GM04503 (cell line): ENCODE data around the gene ALG1.
"Not testable (repeated sequence)": the region's sequence is repeated elsewhere in the genome, so short reads cannot be mapped to it uniquely, and the experiment has no call there.

ENCODE experiments used
- DNase-seq: peaks from one replicate; pipeline ENCODE4 v3.0.0-alpha.2; 2012; ENCODE audit warnings: low read depth

The ALG1 gene

DNA sequence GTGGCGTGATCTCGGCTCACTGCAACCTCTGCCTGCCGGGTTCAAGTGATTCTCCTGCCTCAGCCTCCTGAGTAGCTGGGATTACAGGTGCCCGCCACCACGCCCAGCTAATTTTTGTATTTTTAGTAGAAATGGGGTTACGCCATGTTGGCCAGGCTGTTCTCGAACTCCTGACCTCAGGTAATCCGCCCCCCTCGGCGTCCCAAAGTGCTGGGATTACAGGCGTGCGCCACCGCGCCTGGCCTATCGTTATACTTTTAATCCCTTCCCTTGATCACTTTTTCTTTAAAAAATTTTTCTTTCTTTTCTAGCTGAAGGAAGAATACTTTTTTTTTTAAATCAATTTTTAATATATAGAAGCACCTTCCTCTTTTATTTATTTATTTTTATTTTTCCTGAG is 2.1 kb downstream of the ALG1 start:
- DNase-seq: not testable (repeated sequence)

DNA sequence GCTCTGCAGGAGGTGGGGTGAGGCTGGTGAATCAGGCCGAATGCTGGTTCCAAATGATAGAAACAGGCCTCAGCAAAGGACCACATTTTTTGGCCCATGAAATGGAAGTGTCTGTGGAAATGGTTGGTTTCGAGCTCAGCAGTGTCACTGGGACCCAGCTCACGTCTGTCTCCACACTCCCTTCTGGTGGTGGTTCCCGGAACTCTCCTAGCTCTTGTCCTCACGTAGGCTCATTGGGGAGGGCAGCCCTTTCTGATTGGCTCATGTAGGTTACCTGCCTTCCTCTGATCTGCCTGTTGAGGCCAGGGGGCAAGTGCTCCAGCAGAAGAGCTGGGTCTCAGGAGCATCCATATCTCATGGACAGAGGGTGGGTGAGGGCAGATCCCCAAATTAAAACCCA is 4.0 kb downstream of the ALG1 start:
- no peak for DNase-seq

DNA sequence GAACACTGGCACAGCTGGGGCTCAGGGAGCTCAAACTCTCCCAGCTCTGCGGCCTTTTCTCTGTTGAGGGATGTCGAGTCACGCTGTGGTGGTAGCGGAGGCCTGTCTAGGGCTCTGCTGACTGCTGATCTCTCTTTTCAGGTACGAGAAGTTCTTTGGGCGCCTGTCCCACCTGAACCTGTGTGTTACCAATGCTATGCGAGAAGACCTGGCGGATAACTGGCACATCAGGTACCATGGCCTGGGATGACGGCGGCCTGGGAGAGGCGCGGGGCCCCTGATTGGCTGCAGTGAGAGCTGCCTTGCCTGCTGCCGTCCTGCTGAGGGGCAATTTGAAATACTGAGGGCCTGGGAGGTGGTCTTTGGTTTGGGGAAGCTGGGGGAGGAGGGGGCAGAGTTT is 5.7 kb downstream of the ALG1 start:
- DNase-seq: no peak

DNA sequence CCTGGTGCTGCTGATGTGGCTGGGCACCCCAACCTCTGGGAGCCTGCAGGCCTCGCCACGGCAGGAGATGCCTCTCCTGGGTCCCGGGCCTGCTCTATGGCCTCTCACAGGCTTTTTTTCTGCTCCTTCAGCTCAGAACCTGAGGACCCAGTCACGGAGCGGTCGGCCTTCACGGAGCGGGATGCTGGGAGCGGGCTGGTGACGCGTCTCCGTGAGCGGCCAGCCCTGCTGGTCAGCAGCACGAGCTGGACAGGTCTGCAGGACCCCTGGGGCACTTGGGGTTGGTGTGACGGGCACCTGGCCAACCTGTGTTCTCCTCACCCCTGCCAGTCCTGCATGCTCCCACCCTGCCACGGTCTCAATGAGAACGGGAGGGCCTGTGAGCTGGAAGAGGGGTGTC is 7.0 kb downstream of the ALG1 start:
- DNase-seq: no peak

DNA sequence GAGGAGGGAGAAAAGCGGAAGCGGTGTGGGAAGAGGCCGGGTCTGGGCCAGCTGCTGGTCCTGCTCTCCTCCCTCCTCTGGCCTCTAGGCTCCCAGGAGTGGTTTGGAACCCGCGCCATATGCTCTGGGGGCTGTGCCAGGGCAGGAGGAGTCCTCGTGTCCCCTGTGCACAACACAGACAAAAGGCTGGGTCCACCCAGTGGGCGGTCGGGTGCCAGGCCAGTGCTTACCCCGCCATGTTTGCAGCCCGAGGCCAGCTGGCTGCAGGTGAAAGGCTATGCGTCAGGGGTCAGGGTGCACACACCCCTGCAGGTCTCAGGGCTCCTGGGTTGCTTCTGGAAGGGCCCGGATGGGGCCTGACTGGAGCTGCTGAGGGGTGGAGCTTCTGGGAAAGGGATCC is 8.8 kb downstream of the ALG1 start:
- DNase-seq: not testable (repeated sequence)

DNA sequence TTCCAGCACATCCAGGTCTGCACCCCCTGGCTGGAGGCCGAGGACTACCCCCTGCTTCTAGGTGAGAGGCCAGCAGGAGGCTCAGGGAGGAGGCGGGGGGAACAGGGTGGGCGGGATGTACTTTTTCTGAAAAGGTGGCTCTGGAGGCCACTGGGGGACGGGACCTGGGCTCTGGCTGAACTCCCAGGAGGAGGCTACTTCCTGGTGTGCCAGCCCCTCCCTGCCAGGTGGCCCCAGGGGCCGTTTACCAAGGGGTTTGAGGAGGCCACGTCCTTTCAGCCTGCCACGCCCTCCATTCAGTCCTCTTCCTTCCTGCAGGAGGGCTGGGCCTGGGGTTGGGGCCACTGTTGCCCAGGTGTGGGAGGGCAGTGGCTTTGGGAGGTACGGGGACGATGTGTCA is 9.4 kb downstream of the ALG1 start:
- DNase-seq: not testable (repeated sequence)

DNA sequence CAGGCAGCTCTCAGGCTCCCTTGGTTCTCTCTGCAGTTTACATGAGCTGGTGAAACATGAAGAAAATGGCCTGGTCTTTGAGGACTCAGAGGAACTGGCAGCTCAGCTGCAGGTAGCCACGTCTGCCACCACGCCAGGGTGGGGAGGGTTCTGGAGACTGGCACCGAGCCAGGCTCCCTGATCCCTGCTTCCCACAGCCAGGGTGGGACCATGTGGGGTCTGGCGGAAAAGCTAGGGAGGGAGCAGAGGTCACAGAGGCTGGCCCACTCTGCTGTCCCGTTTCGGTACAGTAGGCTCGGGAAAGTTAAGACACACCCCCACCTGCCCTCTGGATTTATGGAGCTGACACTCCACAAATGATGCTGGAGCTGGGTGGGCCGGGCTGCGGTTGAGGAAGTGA is 12.0 kb downstream of the ALG1 start:
- not testable (repeated sequence) for DNase-seq

DNA sequence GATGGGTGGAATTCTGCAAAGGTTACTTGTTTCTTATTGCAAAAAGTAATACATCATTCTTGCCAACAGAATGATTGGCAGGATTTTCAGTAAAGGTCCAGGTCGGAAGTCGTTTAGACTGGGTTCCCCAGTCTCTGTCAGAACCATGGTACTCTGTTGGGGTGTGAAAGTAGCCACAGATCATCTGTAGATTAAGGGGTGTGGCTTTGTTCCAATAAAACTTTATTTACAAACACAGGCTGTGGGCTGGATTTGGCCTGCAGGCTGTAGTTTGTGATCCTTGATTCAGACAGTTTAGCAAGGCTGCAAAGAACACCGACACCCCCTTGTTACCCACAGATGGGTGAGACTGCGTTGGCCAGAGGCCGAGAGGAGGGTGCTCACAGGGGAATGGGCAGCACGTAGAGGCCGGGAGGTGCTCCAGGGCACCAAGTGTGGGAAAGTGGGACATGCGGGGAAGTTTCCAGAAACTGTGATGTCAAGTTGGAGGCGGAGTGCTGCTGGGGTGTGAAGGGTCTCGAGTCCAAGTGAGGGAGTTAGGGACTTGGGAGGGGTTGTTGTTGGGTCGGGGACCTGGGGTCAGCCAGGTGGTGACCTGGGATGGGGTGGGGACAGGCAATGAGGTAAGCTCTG is 12.6 kb downstream of the ALG1 start:
- DNase-seq: not testable (repeated sequence)

DNA sequence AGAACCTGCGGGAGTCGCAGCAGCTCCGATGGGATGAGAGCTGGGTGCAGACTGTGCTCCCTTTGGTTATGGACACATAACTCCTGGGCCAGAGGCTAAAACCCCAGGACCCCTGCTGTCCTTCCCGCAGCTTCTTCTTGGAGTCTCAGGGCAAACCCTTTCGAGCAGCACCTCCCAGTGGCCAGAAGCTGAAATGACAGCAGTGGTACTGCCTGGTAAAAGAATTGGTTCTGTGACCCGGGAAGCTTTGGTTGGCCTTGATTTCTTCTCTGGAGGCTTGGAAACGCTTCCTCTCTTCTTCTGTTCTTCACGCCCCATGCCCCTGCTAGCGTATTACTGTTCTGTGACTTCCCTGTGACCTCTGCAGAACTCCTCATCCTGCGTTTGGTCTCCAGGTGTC is 13.2 kb downstream of the ALG1 start:
- DNase-seq: not testable (repeated sequence)

DNA sequence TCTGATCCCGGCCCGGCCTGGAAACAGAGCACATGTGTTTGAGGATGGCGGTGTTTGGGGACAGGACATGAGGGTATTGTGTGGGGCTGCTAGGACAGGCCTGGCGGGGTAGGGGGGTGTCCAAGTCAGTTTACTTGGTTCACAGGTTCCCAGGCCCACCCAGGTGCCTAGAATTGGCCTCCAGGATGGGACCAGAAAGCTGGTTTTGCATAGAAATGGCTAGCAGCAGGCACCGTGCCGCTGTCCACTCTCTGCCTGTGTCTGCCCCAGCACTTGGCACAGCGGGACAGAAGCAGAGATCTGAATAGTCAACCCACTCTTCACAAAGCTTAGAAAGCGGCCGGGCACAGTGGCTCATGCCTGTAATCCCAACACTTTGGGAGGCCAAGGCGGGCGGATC is 14.1 kb downstream of the ALG1 start:
- DNase-seq: not testable (repeated sequence)

DNA sequence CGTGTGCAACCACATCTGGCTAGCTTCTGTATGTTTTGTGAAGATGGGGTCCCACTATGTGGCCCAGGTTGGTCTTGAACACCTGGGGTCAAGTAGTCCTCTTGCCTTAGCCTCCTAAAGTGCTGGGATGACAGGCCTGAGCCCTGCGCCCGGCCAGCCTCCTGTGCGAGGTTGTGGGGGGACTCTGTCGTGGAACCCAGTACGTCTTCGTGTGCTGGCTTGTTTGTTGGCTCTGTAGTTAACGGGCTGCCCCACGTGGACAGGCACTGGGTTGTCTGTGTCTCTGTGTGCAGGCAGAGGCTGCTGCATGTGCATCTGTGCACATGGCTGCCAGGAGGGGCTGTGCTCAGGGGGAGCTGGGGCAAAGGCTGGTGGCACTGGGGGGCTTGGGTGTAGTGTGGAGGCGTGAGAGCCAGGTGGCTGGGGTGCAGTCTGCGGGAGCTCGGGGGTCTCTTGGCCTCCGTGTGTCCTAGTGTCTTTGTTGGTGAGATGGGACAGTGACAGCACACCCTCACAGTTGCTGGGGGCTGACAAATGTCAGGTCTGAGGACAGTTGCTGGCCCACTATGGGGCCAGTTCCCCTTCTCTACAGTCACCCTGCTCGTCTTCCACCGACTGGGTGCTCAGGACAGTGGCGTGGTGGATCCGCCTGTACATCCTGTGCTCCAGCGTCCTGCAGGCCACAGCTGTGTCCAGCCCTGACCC is 16.6 kb downstream of the ALG1 start:
- DNase-seq: not testable (repeated sequence)

DNA sequence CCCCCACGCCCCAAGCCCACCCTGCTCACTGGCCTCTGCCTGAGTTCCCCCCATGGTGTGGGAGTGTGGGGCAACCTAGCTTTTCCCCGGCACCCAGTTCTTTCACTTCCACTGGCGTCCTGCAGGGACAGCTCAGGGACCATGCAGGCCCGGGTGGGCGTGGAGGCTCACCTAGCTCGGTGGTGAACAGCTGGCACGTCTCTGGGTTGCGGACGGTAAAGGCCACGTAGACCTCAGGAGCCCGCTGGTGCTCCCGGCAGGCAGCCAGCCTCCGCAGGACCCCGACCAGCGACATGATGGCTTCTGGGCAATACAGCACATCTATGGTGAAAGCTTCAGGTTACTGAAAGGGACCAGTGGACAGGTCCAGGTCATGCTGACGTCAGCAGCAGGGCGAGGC is 17.3 kb downstream of the ALG1 start:
- not testable (repeated sequence) for DNase-seq

DNA sequence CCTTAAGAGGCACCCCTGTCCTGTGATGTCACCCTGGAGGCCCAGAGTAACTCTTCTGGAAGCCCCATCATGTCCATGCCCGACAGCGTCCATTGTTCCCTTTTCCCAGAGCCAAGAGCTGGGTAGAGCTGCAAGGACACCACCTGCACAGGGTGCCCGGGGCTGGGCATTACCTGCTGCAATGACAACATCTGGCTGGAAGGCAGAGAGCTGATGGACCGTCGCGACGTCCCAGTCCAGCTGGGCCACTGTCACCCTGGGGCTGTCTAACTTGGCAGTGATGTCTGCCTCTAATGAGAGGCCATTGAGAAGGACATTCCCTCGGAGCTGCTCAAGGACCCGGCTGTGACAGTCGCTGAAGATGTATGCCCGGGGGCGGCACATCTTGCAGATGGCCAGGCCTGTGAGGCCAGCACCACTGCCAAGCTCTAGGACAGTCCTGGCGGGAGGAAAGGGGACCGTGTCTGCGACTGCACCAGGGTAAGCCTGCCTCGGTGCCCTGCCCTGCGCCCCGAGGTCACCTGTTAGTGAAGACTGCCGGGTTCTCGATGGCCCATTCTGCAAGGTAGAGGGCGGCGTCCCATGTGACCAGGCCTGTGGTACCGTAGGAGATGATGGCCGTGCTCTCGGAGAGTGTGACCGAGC is 18.4 kb downstream of the ALG1 start:
- DNase-seq: not testable (repeated sequence)

DNA sequence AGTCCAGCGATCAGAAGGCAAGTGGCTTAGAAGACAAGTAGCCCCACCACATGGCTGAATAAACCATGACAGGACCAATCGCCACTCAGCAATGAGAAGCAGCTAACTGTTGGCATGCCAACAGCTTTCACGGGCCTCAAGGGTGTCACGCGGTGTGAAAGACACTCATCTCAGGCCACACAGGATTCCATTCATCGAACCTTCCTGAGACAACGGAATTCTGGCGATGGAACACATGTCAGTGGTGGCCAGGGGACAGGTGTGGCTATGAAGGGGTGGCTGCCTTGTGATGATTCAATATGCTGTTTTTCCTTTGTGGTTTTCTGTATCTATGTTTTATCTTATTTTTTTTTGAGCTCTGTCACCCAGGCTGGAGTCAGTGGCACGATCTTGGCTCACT is 18.9 kb downstream of the ALG1 start:
- not testable (repeated sequence) for DNase-seq

DNA sequence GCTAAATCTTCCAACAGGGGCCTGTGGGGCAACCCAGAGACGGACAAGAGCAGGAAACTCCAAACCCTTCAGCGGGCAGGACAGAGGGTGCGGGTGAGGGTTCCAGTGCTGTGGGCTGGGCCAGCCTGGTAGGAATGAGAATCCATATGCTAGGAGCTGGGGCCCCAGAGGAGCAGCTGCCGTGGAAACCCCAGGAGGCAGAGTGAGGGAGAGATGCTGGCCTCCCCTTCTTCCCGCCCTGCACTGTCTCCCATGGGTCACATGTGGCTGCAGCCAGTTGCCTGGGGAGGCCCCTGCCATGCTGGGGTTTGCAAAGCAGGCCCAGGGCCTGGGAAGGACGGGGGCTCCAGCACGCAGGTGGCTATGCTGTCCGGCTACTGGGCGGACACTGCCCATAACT is 21.4 kb downstream of the ALG1 start:
- DNase-seq: not testable (repeated sequence)

DNA sequence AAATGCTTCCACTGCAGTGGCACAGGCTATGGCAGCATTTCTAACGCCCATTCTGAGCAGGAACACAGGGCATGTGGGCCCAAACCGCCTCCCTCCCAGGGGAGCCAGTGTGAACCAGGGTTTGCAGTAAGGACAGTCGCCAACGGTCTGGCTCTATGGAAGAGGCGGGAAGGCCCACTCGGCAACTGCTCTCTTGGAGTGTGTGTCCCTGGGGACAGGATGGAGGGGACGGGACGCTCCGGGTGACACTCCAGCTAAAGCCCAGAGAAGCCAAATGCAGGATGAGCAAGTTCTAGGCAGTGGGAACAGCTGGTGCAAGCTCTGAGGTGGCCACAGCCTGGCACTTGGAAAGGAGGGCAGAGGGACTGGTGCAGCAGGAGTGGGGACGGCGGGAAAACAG is 22.1 kb downstream of the ALG1 start:
- not testable (repeated sequence) for DNase-seq

DNA sequence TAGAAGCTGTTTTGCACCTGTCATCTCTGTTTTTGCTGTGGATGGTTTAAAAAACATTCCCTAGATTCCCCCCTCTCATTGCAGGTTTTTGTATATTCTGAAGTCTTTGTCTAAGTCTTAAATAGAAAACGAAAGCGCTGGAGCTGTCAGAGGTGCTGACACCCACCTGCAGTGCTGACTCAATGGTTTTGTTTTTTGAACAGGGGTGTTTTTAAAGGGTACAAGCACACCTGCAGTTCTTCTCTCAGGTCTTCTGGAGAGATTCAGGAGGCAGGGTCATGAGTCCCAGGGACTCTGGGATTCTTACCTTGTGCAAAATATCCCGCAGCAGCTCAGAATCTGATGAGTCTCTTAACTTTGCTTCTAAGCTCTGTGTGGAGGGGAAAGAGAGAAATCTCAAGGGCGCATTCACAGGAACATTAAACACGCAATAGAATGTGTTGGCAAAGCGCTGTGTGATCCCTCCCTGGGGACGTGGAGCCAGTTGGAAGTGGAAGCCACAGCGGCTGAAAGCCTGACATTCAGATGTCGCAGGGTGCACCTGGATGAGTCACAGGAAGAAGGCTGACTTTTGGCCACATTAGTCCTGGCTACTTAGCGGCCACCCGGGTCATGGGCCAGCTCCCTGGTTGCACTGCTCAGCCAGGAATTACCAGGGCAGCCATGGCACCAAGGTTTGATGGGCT is 23.6 kb downstream of the ALG1 start:
- not testable (repeated sequence) for DNase-seq

DNA sequence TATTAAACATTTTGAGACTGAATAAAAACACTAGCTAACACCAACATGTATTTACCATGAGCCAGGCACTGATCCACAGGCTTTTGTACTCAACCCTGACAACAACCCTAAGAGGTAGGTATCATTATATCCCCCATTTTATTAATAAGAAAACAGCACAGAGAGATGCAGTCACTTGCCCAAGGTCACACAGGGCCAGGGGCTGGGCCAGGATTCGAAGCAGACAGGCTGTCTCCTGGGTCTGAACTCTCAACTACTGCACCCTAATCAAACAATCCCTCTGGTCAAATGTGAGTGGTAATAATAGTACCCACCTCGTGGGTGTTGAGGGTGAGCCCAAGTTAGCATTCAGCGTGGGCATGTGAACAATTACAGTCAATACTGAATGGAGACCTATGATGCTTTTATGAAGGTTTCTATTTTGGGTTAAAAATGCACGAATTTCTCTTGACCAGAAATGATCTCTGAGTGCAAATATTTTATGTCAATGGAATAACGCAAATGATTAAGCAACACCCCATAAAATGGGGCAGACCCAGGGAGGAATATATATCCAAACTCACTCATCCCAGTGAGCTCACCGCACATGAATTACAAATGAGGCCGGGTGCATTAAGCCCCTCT is 24.9 kb downstream of the ALG1 start:
- not testable (repeated sequence) for DNase-seq

DNA sequence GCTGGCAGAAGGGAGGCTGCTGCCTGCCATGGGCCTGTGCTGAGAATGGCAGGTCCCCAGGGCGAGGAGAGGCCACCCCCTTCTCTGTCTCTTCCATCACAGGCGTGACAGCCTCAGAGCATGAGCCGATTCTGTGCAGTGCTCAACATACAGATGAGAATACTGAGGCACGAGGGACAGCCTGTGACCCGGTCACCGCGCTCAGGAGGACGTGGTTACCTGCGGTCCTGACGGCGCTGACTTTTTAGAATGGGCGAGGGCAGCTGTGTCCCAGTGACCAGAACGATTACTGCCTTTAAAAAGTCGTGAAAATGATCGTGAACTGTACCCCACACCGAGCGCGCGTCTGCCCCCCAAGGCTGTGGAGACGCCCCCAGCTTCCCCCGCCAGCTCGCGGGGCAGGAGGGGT is 25.4 kb downstream of the ALG1 start:
- DNase-seq: not testable (repeated sequence)

DNA sequence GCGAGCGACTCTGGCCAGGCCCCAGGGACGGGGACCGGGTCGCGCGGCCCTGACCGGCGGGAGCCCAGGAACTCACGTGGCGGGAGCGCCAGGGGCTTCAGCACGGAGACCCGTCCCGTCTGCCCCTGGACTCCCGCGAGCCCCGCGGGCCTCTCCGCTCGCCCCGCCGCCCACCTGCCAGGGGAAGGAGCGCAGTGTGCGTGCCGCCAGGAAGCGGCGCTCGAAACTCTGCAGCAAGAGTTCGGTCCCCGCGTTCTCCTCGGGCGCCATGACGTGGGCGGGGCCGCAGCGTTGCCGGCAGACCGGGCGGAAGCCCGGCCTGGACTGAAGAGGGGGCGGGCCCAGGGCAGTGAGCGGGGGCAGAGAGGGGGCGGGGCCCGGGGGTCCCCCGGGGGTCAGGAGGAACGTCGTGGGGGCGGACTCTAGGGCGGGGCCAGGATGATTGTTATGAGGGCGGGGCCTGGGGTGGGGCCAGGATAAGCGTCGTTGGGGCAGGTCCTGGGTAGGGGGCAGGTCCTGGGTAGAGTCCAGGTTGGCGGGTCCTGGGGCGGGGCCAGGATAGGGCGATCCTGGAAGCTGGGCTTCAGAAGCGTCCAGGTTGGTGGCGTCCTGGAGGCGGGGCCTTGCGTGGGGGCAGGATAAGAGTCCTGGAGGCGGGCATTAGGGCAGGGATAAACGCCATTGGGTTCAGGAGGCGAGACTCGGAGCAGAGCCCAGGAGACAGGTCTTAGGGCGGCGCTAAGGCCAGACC is 26.0 kb downstream of the ALG1 start, which contains the start of gene EEF2KMT:
Gene EEF2KMT, minus strand, starts transcription at position 326 of the 751 bp plus-strand sequence. Its CDS starts 56 bp downstream, at position 270.
- DNase-seq: peak; percentile 96
